ENCODE results near the gene LINC01488.
A peak's percentile ranks its signal among the peaks of the same experiment; 100 is the strongest.

Gene LINC01488

DNA sequence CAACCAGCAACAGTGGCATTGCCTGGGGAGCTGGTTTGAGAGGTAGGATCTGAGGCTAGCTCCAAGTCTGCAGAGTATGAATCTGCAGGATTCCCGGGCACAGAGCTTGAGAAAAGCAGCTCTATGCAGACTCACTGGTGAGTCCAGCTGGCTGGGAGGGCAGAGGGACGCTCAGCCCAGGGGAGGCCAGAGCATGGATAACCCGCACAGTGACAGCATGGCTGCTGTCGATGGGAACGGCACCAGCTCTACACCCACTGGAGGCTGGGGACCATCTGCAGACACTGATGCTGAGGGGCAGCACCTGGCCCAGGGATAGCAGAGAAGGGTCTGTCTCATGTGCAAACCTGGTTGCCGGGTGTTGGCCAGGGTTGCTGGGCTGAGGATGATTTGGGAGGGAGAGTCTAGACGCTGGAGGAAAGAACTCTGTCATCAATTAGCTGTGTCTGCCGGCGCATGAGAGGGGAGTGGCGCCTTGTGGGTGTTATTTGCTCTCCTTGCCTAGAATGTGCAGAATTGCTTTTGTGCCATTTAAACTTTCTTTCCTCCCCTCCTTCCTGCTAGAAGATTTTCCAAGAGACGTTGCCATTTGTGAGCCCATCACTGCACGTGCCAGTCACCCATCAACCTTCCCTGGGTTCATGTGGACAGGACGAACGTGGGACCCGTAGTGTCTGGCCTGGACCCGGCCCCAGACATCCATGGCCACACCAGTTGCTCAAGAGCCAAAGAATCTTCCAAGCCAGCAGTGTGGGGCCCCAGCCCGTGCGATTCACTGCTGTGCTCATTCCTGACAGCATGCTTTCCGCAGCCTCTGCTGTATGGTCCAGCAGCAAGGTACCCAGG, 19.1 kb upstream of the LINC01488 start:
- Histone ChIP-seq H3K9me3 (ENCODE audit: control insufficient read depth in 5 of 5, low read length in 5 of 5) (peaks cover 0 to 16% (median 10%) of the 10 kb centered on the region in 5 donors), H3K27me3 (ENCODE audit: control insufficient read depth in 5 of 5, insufficient read depth in 4 of 5, low read length in 5 of 5) (peaks cover 0 to 15% (median 0%) of the 10 kb centered on the region in 5 donors), H3K9ac (ENCODE audit: low read length in 5 of 5) (no peak overlapping the region), H3K36me3 (ENCODE audit: control insufficient read depth in 5 of 5, insufficient read depth in 5 of 5, low read length in 5 of 5) (no peaks in the 10 kb centered on the region), H3K27ac (ENCODE audit: low read depth, low read length) (peak overlapping the region; percentile 30), H3K4me1 (ENCODE audit: control insufficient read depth in 5 of 5, insufficient read depth in 5 of 5, low read length in 5 of 5) (peaks cover 5 to 36% (median 22%) of the 10 kb centered on the region in 5 donors), H3K4me3 (ENCODE audit: low read depth in 1 of 5, low read length in 5 of 5) (peak overlapping the region in 1 of 5 donors; percentile 7)

DNA sequence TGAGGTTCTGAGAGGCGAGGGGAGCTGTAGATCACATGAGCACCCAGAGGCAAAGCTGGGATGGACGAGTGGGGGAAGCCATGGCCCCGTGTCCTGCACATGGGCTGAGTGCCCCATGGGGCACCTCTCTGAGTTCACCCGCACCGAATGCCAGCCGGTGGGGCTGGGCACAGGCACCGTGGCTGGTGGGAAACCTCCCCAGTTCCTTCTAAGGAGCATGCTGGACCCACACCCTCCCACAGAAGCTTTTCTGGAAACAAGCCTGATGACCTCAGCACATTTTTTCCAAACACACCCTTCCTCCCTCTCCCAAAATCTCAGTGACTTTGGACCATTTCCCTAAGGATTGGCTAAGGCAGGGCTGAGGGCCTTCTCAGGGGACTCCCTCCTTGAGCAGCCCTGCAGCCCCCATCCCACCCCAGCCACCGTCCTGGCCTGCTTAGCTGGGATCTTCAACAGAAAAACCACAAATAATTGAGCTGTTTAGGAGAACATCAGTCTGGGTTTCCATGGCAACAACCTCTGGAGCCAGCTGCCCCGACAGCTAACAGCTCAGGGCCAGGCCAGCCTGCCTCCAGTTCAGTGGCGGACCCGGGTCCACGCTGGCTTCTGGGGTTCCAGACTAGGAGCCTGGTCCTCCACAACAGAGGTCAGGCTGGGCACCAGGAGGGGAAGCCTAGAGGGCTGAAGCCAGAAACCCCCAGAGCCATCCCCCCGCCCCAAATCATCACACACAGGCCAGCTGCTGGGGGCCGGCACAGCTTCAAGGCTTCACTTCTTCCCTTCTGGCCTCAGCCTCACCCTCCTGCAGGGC, 18.1 kb upstream of the LINC01488 start:
- Histone ChIP-seq H3K4me3 (ENCODE audit: low read depth in 1 of 5, low read length in 5 of 5) (peak overlapping the region in 1 of 5 donors; percentile 7), H3K4me1 (ENCODE audit: control insufficient read depth in 5 of 5, insufficient read depth in 5 of 5, low read length in 5 of 5) (peaks cover 5 to 42% (median 22%) of the 10 kb centered on the region in 5 donors), H3K27ac (ENCODE audit: low read depth, low read length) (peak overlapping the region; percentile 30), H3K9ac (ENCODE audit: low read length in 5 of 5) (no peak overlapping the region), H3K36me3 (ENCODE audit: control insufficient read depth in 5 of 5, insufficient read depth in 5 of 5, low read length in 5 of 5) (no peaks in the 10 kb centered on the region), H3K27me3 (ENCODE audit: control insufficient read depth in 5 of 5, insufficient read depth in 4 of 5, low read length in 5 of 5) (peaks cover 0 to 15% (median 0%) of the 10 kb centered on the region in 5 donors), H3K9me3 (ENCODE audit: control insufficient read depth in 5 of 5, low read length in 5 of 5) (peaks cover 0 to 16% (median 10%) of the 10 kb centered on the region in 5 donors)

DNA sequence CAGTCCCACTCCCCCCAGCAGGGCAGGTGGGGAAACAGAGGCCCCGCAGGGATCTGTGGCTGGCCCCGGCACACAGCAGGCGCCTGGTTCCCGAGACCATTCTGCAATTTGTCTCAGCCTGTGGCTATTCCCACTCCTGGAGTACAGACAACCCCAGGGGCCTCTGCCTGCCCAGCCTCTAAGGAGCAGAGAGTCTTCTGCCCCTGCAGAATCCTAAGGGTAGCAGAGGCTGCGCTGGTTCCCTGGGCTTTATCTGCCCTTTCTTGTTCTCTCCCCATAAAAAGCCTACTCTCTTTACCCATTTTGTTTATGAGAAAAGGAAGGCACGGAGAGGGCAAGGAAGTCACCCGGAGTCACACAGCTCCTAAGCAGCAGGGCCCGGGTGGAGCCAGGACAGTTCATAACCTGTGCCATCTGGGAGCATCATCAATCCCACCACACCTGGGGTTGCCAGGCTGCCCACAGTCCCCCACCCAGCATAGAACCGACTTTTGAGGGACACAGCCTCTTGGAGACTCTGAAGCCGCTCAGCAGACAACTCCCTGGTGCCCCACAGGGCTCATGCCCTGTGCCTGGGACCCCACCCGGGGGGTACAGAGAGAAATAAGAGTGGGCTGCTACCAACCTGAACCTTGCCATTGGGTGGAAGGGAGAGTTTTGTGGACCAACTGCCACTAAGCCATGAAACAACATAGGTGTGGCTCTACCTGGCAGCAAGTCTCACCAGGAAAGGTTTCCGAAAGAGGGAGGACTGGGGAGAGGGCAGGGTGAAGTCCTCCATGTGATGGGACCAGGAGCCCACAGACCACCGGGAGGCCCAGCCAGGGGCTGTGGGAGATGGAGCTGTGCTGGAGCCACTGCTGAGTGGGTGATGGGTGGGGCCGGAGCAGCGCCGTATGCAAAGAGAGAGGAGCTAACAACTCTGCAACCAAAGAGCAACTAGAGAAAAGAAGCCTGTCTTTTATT, 17.2 kb upstream of the LINC01488 start:
- Histone ChIP-seq H3K4me1 (ENCODE audit: control insufficient read depth in 5 of 5, insufficient read depth in 5 of 5, low read length in 5 of 5) (peaks cover 5 to 42% (median 22%) of the 10 kb centered on the region in 5 donors), H3K9ac (ENCODE audit: low read length in 5 of 5) (no peak overlapping the region), H3K27ac (ENCODE audit: low read depth, low read length) (no peak overlapping the region)

DNA sequence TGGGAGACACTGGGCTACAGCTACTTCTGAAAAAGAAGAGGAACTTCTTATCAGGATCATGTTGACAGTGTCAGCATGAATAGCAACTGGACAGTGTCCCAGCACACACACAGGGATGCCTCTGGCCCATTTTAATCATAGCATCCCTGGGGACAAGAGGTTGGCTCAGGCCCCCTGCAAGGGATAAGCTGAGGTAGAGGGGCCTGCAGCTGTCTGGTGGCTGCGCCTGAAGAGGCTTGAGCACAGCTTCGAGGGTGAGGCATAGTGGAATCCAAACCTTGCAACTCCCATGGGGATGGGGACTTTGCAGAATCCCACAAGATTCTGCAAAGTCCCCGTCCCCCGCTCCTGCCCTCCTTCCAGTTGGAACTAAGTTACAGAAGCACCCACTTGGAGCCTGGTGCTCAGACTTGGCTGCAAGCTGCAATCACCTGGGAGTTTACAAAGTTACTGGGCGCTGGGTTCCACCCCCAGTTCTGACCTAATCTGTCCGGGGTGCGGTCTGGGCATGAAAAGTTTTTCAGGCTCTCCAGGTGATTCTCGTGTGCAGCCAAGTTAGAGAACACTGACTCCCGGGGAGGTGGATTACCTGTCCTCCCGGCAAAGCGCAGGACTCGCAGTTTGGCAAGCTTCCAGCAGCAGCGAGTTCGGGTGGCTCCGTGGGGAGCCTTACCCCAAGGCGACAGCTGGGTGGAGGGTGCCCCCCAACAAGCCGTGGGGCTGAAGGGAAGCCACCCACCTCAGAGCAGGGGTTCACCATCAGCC, 16.0 kb upstream of the LINC01488 start:
- Histone ChIP-seq H3K4me1 (ENCODE audit: control insufficient read depth in 5 of 5, insufficient read depth in 5 of 5, low read length in 5 of 5) (peaks cover 5 to 44% (median 25%) of the 10 kb centered on the region in 5 donors), H3K9ac (ENCODE audit: low read length in 5 of 5) (no peak overlapping the region), H3K27me3 (ENCODE audit: control insufficient read depth in 5 of 5, insufficient read depth in 4 of 5, low read length in 5 of 5) (peaks cover 0 to 15% (median 0%) of the 10 kb centered on the region in 5 donors), H3K9me3 (ENCODE audit: control insufficient read depth in 5 of 5, low read length in 5 of 5) (peaks cover 0 to 13% (median 10%) of the 10 kb centered on the region in 5 donors), H3K36me3 (ENCODE audit: control insufficient read depth in 5 of 5, insufficient read depth in 5 of 5, low read length in 5 of 5) (no peaks in the 10 kb centered on the region), H3K4me3 (ENCODE audit: low read depth in 1 of 5, low read length in 5 of 5) (no peak overlapping the region), H3K27ac (ENCODE audit: low read depth, low read length) (no peak overlapping the region)

More for the DNA sequence above, 17.2 kb upstream of the LINC01488 start:
- no peaks in the 10 kb centered on the region for H3K36me3 ChIP-seq (ENCODE audit: control insufficient read depth in 5 of 5, insufficient read depth in 5 of 5, low read length in 5 of 5)
- no peak overlapping the region for H3K4me3 ChIP-seq (ENCODE audit: low read depth in 1 of 5, low read length in 5 of 5)
- peaks cover 0 to 15% (median 0%) of the 10 kb centered on the region in 5 donors for H3K27me3 ChIP-seq (ENCODE audit: control insufficient read depth in 5 of 5, insufficient read depth in 4 of 5, low read length in 5 of 5)
- H3K9me3 ChIP-seq (ENCODE audit: control insufficient read depth in 5 of 5, low read length in 5 of 5), result peaks cover 0 to 16% (median 10%) of the 10 kb centered on the region in 5 donors

DNA sequence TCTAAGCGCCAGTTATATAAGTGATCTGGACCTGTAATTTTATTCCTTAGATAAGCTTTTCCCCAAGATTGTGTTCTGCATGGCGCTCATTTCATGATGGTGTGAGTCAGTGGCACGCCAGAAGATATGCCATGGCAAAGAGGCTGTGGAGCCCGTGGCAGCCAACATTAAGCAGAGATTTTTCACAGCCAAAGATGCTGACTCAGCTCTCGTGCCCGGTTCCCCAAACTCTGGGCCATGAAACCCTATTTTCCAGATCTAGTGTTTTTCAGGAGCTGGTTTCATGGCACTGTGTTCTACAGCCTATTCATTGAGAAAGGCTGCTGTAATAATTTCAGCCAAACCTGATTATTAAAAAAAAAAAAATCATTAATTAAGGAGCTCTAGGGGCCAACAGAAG, 15.4 kb upstream of the LINC01488 start:
- Histone ChIP-seq H3K9ac (ENCODE audit: low read length in 5 of 5) (no peak overlapping the region), H3K27me3 (ENCODE audit: control insufficient read depth in 5 of 5, insufficient read depth in 4 of 5, low read length in 5 of 5) (peaks cover 0 to 15% (median 0%) of the 10 kb centered on the region in 5 donors), H3K4me3 (ENCODE audit: low read depth in 1 of 5, low read length in 5 of 5) (no peak overlapping the region), H3K27ac (ENCODE audit: low read depth, low read length) (no peak overlapping the region), H3K36me3 (ENCODE audit: control insufficient read depth in 5 of 5, insufficient read depth in 5 of 5, low read length in 5 of 5) (no peaks in the 10 kb centered on the region), H3K4me1 (ENCODE audit: control insufficient read depth in 5 of 5, insufficient read depth in 5 of 5, low read length in 5 of 5) (peaks cover 5 to 46% (median 27%) of the 10 kb centered on the region in 5 donors), H3K9me3 (ENCODE audit: control insufficient read depth in 5 of 5, low read length in 5 of 5) (peaks cover 0 to 7% (median 4%) of the 10 kb centered on the region in 5 donors)

DNA sequence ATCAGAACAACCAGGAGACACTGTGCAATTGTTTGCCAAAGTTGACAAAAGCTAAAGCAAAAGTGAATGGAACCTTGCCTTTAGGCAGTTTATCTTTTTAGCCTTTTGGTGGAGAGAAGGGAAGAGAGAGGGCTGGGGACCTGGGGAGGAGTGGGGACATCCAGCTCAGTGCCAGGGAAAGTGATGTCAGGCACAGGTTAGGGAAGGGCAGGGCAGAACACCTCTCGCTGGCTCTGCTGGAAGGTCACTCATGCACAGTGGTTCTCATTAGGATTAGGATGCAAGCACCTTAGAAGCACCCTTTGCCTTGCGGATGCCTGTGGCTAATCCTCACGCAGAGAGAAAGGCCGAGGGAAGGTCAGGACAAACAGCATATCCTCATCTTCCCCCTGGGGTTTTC, 14.3 kb upstream of the LINC01488 start:
- H3K27ac ChIP-seq (ENCODE audit: low read depth, low read length), result no peak overlapping the region

DNA sequence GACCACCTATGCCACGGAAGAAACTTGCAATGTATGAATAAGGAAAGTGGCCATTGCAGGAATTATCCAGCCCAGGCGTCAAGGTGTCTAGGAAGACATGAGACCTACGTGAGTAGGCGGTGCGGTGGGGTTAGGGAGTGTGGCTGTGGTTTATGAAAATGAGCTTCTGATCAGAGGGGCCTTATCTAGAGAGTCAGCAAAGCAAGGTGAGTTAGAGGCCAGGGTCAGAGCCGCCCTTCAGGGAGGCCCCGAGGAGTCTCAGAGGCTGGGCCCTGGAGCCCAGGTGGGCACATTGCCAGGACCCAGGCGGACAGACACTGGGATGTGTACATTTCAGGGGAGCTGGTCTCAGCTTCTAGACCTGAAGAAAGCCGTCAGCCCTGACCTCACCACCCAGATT, 13.8 kb upstream of the LINC01488 start:
- no peak overlapping the region for H3K9ac ChIP-seq (ENCODE audit: low read length in 5 of 5)
- H3K27ac ChIP-seq (ENCODE audit: low read depth, low read length), result no peak overlapping the region
- H3K4me3 ChIP-seq (ENCODE audit: low read depth in 1 of 5, low read length in 5 of 5), result no peak overlapping the region
- no peaks in the 10 kb centered on the region for H3K36me3 ChIP-seq (ENCODE audit: control insufficient read depth in 5 of 5, insufficient read depth in 5 of 5, low read length in 5 of 5)
- H3K9me3 ChIP-seq (ENCODE audit: control insufficient read depth in 5 of 5, low read length in 5 of 5), result no peaks in the 10 kb centered on the region
- peaks cover 0 to 14% (median 1%) of the 10 kb centered on the region in 5 donors for H3K27me3 ChIP-seq (ENCODE audit: control insufficient read depth in 5 of 5, insufficient read depth in 4 of 5, low read length in 5 of 5)
- H3K4me1 ChIP-seq (ENCODE audit: control insufficient read depth in 5 of 5, insufficient read depth in 5 of 5, low read length in 5 of 5), result peaks cover 3 to 41% (median 23%) of the 10 kb centered on the region in 5 donors

More for the DNA sequence above, 14.3 kb upstream of the LINC01488 start:
- no peak overlapping the region for H3K9ac ChIP-seq (ENCODE audit: low read length in 5 of 5)
- no peaks in the 10 kb centered on the region for H3K9me3 ChIP-seq (ENCODE audit: control insufficient read depth in 5 of 5, low read length in 5 of 5)
- no peaks in the 10 kb centered on the region for H3K36me3 ChIP-seq (ENCODE audit: control insufficient read depth in 5 of 5, insufficient read depth in 5 of 5, low read length in 5 of 5)
- H3K4me1 ChIP-seq (ENCODE audit: control insufficient read depth in 5 of 5, insufficient read depth in 5 of 5, low read length in 5 of 5), result peaks cover 3 to 43% (median 27%) of the 10 kb centered on the region in 5 donors
- no peak overlapping the region for H3K4me3 ChIP-seq (ENCODE audit: low read depth in 1 of 5, low read length in 5 of 5)
- peaks cover 0 to 15% (median 0%) of the 10 kb centered on the region in 5 donors for H3K27me3 ChIP-seq (ENCODE audit: control insufficient read depth in 5 of 5, insufficient read depth in 4 of 5, low read length in 5 of 5)

DNA sequence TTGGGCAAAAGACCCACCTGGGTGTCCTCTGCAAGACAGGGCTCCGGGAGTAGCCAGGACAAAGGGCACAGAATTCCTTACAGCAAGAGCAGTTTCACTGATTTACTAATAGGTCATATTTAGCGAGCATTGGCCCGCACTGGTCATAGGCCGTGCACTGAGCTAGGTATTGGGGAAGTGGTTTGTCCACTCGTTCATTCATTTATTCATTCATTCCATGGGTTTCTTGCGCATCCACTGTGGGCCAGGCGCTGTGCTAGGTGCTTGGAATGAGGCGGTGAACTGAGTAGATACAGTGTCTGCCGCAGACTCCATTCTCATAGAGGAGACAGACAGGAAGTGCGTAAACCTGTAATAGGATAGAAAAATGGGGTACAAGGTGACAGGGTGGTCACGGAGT, 13.2 kb upstream of the LINC01488 start:
- no peak overlapping the region for H3K4me3 ChIP-seq (ENCODE audit: low read depth in 1 of 5, low read length in 5 of 5)
- no peak overlapping the region for H3K9ac ChIP-seq (ENCODE audit: low read length in 5 of 5)
- no peaks in the 10 kb centered on the region for H3K36me3 ChIP-seq (ENCODE audit: control insufficient read depth in 5 of 5, insufficient read depth in 5 of 5, low read length in 5 of 5)
- H3K27ac ChIP-seq (ENCODE audit: low read depth, low read length), result no peak overlapping the region
- H3K9me3 ChIP-seq (ENCODE audit: control insufficient read depth in 5 of 5, low read length in 5 of 5), result peaks cover 0 to 2% (median under 1%) of the 10 kb centered on the region in 5 donors
- H3K4me1 ChIP-seq (ENCODE audit: control insufficient read depth in 5 of 5, insufficient read depth in 5 of 5, low read length in 5 of 5), result peaks cover 3 to 36% (median 17%) of the 10 kb centered on the region in 5 donors
- H3K27me3 ChIP-seq (ENCODE audit: control insufficient read depth in 5 of 5, insufficient read depth in 4 of 5, low read length in 5 of 5), result peaks cover 0 to 13% (median 5%) of the 10 kb centered on the region in 5 donors
